ENCODE measurements around the gene MOB3A. TPM values are rescaled to one million over a fixed set of nuclear protein-coding genes. Genes with fewer than 3 reads are reported as not detected.

Gene MOB3A
- total and polyA plus RNA-seq, 2 of the 13 experiments (the other 11 are each of a cell fraction or from before 2014, with no cell fraction given): 3.5 to 17.8 TPM

DNA sequence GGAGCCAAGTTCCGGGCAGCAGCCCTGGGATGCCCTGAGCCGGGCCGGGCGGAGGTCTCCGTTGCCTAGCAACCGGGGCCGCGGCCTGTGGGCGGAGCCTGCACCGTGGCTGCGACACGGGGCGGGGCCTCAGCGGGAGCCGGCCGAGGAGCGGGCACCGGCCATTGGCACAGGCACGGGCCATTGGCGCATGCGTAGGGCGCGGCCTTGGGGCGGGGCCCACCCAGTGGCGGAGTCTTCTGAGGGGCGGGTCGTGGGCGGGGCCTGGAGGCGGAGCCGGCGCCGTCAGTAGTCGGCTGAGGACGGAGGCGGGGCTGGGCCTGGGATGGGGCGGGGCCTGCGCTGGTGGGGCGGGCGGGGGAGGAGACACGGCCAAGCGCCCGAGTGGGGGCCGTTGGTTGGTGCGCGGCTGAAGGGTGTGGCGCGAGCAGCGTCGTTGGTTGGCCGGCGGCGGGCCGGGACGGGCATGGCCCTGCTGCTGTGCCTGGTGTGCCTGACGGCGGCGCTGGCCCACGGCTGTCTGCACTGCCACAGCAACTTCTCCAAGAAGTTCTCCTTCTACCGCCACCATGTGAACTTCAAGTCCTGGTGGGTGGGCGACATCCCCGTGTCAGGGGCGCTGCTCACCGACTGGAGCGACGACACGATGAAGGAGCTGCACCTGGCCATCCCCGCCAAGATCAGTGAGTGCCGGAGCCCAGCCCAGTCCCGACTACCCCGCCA lies 515 bp upstream of the MOB3A start, which contains the start of gene IZUMO4 (continued):
- 0 out of 2 replicates have a peak, but pooled peaks have one; percentile 41 for TF ChIP-seq ZBTB4 (CRISPR knock-in tag; IDR thresholded peaks at IDR 0.05; ENCODE audit: borderline replicate concordance)
- TF ChIP-seq, protein P1, sequence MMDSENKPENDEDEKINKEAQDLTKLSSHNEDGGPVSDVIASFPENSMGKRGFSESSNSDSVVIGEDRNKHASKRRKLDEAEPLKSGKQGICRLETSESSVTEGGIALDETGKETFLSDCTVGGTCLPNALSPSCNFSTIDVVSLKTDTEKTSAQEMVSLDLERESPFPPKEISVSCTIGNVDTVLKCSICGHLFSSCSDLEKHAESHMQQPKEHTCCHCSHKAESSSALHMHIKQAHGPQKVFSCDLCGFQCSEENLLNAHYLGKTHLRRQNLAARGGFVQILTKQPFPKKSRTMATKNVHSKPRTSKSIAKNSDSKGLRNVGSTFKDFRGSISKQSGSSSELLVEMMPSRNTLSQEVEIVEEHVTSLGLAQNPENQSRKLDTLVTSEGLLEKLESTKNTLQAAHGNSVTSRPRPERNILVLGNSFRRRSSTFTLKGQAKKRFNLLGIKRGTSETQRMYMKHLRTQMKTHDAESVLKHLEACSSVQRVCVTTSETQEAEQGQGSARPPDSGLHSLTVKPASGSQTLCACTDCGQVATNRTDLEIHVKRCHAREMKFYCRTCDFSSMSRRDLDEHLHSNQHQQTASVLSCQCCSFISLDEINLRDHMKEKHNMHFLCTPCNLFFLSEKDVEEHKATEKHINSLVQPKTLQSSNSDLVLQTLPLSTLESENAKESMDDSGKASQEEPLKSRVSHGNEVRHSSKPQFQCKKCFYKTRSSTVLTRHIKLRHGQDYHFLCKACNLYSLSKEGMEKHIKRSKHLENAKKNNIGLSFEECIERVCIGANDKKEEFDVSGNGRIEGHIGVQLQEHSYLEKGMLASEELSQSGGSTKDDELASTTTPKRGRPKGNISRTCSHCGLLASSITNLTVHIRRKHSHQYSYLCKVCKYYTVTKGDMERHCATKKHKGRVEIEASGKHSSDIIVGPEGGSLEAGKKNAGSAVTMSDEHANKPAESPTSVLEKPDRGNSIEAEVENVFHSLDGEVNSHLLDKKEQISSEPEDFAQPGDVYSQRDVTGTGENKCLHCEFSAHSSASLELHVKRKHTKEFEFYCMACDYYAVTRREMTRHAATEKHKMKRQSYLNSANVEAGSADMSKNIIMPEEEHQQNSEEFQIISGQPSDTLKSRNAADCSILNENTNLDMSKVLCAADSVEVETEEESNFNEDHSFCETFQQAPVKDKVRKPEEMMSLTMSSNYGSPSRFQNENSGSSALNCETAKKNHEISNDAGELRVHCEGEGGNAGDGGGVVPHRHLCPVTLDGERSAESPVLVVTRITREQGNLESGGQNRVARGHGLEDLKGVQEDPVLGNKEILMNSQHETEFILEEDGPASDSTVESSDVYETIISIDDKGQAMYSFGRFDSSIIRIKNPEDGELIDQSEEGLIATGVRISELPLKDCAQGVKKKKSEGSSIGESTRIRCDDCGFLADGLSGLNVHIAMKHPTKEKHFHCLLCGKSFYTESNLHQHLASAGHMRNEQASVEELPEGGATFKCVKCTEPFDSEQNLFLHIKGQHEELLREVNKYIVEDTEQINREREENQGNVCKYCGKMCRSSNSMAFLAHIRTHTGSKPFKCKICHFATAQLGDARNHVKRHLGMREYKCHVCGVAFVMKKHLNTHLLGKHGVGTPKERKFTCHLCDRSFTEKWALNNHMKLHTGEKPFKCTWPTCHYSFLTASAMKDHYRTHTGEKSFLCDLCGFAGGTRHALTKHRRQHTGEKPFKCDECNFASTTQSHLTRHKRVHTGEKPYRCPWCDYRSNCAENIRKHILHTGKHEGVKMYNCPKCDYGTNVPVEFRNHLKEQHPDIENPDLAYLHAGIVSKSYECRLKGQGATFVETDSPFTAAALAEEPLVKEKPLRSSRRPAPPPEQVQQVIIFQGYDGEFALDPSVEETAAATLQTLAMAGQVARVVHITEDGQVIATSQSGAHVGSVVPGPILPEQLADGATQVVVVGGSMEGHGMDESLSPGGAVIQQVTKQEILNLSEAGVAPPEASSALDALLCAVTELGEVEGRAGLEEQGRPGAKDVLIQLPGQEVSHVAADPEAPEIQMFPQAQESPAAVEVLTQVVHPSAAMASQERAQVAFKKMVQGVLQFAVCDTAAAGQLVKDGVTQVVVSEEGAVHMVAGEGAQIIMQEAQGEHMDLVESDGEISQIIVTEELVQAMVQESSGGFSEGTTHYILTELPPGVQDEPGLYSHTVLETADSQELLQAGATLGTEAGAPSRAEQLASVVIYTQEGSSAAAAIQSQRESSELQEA (CRISPR knock-in tag; IDR thresholded peaks at IDR 0.05; ENCODE audit: not compliant biosample characterization): no peak
- TF ChIP-seq ZNF556 (CRISPR knock-in tag; IDR thresholded peaks at IDR 0.05; ENCODE audit: borderline replicate concordance): no peak
- TF ChIP-seq ADNP (CRISPR knock-in tag; IDR thresholded peaks at IDR 0.05): no peak
- no peak for TF ChIP-seq SMARCE1 (IDR thresholded peaks at IDR 0.05; ENCODE audit: borderline replicate concordance)
- TF ChIP-seq, protein P2, sequence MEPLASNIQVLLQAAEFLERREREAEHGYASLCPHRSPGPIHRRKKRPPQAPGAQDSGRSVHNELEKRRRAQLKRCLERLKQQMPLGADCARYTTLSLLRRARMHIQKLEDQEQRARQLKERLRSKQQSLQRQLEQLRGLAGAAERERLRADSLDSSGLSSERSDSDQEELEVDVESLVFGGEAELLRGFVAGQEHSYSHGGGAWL (CRISPR knock-in tag; IDR thresholded peaks at IDR 0.05): no peak
- TF ChIP-seq MED1 (CRISPR knock-in tag; IDR thresholded peaks at IDR 0.05): no peak
- no peak for TF ChIP-seq ZNF451 (CRISPR knock-in tag; IDR thresholded peaks at IDR 0.05)
- no peak for TF ChIP-seq ZNF570 (CRISPR knock-in tag; IDR thresholded peaks at IDR 0.05; ENCODE audit: borderline replicate concordance)
- TF ChIP-seq ZFY (CRISPR knock-in tag; IDR thresholded peaks at IDR 0.05): peak; percentile 21
- TF ChIP-seq ZHX1 (CRISPR knock-in tag; IDR thresholded peaks at IDR 0.05; ENCODE audit: low read depth): no peak
- TF ChIP-seq JUN (CRISPR knock-in tag; IDR thresholded peaks at IDR 0.05): 0 out of 2 replicates have a peak, but pooled peaks have one; percentile 1
- no peak for TF ChIP-seq ZNF33A (CRISPR knock-in tag; IDR thresholded peaks at IDR 0.05; ENCODE audit: borderline replicate concordance)
- TF ChIP-seq RFXAP (CRISPR knock-in tag; IDR thresholded peaks at IDR 0.05; ENCODE audit: borderline replicate concordance): peak; percentile 24; the same call in 1 of the 2 replicates

All from HepG2 (cell line).